Ovary (tissue), 3 donors: ENCODE data around the gene HYDIN.

Source experiments
- POLR2A ChIP-seq: fragments of 450-650 bp; IDR thresholded peaks from one replicate; pipeline ENCODE4 v1.6.1; 2017; ENCODE audit warnings: antibody characterized with exemption, mild to moderate bottlenecking, moderate library complexity
- TF ChIP-seq, protein P1 (sequence below), 3 donors: fragments of 450-650 bp in 2 of 3; fragments of 200-600 bp in 1 of 3; IDR thresholded peaks; one replicate each; pipeline versions ENCODE4 v1.5.1 to v1.8.0; 2016 to 2022; ENCODE audit warnings: antibody characterized with exemption in 3 of 3, mild to moderate bottlenecking in 1 of 3
- donor health status: DM: no; HTN: no; CAD: no.

DNA sequence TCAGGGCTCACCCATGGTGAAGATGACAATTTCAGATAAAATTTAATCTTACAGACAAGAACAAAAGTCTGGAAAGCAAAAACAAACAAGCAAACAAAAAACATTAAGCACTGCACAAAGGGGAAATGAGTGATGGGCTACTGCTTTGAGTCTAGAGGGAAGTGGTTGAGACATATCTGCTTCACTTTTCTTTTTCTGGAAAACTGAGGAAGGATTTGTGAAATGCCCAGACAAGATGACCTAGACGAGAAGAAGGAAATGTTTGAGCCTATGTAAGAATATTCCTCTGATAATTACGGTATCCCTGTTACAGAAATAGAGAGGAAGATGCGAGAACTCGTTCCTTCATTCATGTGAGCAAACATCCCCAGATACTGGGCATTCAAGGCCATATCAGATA is 11.5 kb upstream of the HYDIN start:
- TF ChIP-seq POLR2A = no peak
- TF ChIP-seq, protein P1, sequence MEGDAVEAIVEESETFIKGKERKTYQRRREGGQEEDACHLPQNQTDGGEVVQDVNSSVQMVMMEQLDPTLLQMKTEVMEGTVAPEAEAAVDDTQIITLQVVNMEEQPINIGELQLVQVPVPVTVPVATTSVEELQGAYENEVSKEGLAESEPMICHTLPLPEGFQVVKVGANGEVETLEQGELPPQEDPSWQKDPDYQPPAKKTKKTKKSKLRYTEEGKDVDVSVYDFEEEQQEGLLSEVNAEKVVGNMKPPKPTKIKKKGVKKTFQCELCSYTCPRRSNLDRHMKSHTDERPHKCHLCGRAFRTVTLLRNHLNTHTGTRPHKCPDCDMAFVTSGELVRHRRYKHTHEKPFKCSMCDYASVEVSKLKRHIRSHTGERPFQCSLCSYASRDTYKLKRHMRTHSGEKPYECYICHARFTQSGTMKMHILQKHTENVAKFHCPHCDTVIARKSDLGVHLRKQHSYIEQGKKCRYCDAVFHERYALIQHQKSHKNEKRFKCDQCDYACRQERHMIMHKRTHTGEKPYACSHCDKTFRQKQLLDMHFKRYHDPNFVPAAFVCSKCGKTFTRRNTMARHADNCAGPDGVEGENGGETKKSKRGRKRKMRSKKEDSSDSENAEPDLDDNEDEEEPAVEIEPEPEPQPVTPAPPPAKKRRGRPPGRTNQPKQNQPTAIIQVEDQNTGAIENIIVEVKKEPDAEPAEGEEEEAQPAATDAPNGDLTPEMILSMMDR (IDR thresholded peaks at IDR 0.05) = no peak
